Suprapubic skin (tissue), 3 donors: ENCODE results near the gene GIPC1.

Experiments
- POLR2AphosphoS5 ChIP-seq, 3 donors: sonication (generic); formaldehyde crosslinking; IDR thresholded peaks; one replicate each; pipeline ENCODE4 v1.6.1; 2017; ENCODE audit warnings: antibody characterized with exemption in 3 of 3
- TF ChIP-seq, protein P1 (sequence below), 2 donors: fragments of 200-600 bp in 1 of 2; fragments of 450-650 bp in 1 of 2; sonication (generic) in 1 of 2; IDR thresholded peaks; one replicate each; pipeline ENCODE4 v1.5.1; 2016 to 2019; ENCODE audit warnings: antibody characterized with exemption in 2 of 2, mild to moderate bottlenecking in 1 of 2, moderate library complexity in 1 of 2

GRCh38 chr19:14526423-14526822 is 30.5 kb upstream of the GIPC1 start:
- TF ChIP-seq, protein P1, sequence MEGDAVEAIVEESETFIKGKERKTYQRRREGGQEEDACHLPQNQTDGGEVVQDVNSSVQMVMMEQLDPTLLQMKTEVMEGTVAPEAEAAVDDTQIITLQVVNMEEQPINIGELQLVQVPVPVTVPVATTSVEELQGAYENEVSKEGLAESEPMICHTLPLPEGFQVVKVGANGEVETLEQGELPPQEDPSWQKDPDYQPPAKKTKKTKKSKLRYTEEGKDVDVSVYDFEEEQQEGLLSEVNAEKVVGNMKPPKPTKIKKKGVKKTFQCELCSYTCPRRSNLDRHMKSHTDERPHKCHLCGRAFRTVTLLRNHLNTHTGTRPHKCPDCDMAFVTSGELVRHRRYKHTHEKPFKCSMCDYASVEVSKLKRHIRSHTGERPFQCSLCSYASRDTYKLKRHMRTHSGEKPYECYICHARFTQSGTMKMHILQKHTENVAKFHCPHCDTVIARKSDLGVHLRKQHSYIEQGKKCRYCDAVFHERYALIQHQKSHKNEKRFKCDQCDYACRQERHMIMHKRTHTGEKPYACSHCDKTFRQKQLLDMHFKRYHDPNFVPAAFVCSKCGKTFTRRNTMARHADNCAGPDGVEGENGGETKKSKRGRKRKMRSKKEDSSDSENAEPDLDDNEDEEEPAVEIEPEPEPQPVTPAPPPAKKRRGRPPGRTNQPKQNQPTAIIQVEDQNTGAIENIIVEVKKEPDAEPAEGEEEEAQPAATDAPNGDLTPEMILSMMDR (IDR thresholded peaks at IDR 0.05), result no peak
- TF ChIP-seq POLR2AphosphoS5 (IDR thresholded peaks at IDR 0.05), result no peak
